Stimulated activated CD8-positive, alpha-beta memory T cell treated with anti-CD3 and anti-CD28 coated beads, Interleukin-15, amount 100 ng/mL, for 1 hour (primary cell): Measurements from ENCODE around the gene ITGA8.

Experiments
- DNase-seq: peaks from one replicate; pipeline ENCODE4 v3.0.0-alpha.2; 2020; ENCODE audit warnings: low read depth

Gene ITGA8

DNA sequence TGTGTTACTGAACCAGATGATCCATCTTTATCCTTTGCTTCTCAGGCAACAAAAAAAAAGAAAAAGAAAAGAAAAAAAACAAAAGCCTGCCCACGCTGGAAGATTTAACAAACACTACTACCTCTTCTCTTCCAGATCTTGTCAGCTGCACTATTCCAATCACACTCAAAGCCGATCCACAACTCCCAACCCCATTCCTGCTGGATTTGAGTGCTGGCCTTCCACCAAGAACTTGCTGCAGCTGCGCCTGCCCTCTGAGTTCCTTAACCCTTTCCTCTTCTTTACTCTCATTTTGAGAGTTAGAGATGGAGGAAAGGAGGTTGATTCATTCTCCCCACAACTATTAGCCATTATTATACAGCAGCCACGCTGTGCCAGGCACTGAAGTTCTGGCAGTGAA, 16.0 kb upstream of the ITGA8 start:
- DNase-seq = no peak

DNA sequence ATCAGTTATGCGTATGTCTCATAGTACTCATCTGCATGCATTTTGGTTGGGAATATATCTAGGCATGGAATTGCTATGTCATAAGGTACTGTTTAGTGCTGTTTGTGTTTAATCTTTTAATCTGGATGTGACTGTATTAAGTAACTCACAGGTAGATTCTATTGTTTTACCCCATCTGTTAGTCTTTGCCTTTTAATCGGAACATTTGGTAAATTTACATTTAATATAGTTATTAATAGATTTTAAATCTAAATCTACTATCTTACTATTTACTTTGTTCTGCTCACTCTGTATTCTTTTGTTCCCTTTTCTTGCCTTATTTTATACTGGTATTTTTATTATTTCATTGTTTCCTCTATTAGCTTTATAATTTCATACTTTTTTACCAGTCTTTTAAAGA, 10.6 kb upstream of the ITGA8 start:
- no peak for DNase-seq

DNA sequence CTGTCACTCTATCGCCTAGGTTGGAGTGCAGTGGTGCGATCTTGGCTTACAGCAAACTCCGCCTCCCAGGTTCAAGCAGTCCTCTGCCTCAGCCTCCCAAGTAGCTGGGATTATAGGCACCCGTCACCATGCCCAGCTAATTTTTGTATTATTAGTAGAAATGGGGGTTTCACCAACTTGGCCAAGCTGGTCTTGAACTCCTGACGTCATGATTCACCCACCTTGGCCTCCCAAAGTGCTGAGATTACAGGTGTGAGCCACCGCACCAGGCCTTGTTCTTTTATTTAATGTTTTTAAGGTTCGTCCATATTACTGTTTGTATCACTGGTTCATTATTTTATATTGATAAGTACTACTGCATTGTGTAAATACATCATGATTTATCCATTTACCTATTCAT, 10.2 kb upstream of the ITGA8 start:
- no peak for DNase-seq

DNA sequence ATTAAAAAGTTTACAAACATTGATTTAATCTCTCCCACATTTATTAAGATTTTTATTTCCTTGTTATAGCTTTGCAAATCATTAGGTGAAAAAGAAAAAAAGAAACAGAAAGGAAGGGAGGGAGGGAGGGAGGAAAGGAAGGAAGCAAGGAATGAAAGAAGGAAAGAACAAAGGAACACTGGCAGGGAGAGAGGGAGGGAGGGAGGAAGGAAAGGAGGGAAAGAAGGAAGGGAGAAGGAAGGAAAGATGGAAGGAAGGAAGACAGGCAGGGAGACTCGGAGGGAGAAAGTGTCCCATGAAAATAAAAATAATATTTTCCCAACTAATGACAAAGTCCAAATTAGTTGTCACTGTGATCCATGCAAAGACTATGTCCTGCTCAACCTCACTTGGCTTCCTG, 6.3 kb upstream of the ITGA8 start:
- no peak for DNase-seq

DNA sequence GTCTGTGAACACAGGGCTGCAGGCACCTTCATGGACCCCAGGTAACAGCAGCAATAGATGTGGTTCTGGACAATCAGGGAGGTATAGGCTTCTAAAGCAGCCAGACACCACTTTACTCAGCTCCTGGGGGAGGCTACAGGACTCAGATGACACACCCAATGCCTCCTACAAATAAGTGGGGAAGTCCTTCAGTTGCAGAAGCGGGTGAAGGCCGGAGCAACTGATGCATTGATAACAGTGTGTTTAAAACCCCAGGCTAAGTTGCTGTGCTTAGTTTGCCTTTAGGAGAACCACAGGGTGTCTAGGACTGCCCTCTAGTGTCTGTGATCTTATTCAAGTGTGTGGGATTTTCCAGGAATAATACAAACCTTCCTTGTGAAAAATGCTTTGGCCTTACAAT, 5.9 kb upstream of the ITGA8 start:
- DNase-seq = no peak

DNA sequence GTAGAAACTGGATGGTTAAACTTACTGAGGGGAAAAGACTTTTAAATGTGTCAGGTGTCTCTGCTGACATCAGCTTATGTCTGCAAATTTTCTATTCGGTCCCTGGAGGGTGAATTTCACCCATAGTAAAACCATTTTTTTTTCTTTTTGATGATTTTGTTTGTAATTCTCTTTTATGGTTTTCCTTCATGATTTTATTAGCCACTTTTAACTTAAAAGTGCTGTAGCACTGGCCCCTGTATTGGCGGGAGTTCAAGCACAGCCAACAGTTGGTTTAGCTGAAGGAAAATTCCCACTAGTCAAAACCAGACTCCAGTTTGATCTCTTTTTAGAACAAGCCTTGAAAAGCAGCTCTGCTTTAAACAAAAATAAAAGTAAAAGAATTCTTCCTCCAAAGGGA, 5.0 kb upstream of the ITGA8 start:
- no peak for DNase-seq

DNA sequence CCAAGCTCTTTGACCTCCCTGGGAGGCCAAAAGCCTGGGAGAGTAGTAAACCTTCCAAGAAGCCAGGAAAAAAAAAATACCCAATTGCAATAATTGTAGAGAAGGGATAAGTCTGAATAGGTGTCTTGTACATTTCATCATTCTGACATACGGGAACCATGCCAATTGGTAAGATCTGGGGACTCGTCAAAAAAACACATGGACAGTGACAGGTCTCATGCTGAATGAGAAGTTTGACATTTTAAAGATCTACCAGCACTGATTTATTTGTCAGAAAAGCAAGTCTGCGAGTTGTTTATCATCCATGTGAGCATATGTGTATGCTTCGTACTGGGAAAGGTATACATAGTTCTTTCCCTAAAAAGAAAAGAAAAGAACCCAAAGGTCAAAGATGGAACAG, 4.1 kb upstream of the ITGA8 start:
- no peak for DNase-seq

DNA sequence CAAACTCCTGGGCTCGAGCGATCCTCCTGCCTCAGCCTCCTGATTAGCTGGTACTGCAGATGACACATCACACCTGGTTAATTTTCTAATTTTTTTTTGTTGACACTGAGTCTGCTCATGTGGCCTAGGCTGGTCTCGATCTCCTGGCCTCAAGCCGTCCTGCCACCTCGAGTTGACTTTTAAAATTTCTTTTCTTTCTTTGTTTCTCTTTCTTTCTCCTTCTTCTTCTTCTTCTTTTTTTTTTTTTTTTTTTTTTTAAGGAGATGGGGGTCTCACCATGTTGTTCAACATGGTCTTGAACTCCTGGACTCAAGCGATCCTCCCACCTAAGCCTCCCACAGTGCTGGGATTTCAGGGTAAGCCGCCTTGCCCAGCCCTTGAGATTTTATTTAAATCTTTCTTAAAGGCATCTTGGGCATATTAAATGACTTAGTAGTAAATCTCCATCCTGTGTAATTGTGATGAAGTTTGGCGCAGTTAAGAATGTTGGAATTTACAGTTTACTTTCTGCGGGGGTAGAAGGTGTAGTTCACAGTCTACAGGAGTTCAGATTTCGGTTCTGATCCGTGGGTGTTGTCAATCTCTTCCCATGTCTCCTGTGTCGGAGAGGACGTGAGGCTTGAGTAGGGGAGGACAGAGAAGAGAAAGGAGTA, 1.0 kb upstream of the ITGA8 start:
- DNase-seq = no peak

DNA sequence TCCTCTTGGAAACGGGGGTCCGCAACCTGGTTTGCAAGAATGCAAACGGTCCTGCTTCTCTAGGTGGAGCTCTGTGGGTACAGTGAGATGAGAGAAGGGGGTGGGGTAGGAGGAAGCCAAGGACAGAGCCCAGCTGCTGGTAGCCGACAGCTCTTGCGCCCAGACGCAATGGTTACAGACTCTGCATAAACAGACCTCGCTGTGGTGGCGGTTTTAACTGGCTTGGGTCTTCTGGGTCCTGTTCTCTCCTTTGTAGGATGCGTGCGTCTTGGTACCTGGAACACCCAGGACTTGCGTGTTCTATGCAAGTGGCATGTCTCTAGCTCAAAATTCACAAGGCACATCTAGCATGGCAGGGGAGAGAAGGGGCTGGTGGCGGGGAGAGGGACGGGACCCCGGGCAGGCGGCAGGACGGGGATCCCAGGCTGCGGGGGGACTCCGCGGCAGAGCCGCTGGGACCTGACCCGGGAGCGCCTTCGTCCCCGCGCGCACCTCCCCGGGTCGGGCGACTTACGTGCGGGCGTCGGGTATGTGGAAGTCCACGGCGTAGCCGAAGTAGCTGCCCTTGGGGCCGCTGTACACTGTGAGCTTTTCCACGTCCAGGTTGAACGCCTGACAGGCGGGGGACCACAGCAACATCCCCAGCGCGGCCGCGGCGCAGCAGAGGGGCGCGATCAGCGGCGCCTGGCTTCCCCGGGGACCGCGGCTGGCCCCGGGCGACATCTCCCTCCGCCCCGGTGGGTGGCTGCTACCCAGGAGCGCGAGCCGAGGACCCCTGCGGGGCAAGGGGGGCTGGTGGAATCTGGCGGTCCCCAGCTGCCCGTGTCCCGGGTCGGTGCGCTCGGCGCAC, 448 bp downstream of the ITGA8 start:
- DNase-seq = no peak

DNA sequence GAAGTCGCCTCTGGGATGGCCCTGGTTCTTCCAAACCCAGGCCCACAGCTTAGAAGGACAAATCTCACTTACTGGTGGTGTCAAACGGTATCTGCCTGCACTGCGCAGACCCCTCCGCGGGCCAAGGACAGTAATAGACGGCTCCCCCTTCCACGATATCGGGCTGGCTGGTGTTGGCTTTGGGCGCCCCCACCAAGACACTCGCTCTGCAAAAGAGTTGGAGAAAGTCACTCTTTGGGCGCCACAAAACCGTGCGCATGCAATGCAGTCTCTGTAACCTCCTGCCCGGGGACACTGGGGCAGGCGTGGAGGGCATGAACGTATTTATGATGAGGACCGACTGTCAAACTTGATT, 1.1 kb downstream of the ITGA8 start:
- DNase-seq = no peak

DNA sequence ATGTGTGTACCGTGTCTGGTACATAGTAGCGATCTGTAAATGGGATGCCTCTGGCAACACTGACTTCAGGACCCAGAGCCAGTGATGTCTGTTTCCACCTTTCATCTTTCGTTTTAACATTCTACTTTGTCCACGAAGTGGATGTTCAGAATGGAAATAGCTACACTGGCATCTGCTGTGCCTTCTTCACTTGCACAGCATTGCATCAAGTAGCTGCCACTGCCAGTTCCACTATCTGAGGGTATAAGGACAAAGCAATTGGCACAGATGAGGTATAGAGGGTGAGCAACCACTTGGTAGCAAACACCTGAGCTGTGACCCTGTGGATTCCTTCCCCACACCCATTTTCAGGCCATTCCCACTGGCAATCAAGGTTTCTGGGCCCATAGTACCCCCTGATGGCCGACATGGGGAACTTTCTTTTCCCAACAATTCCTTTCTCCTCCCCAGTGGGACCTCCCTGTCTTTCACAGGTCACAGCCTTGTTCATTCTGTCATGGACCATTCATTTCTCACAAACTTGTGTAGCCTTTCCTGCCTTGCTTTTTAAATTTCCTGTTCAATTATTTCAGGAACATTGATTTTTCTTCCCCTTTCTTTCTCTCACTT, 4.0 kb downstream of the ITGA8 start:
- DNase-seq = no peak

DNA sequence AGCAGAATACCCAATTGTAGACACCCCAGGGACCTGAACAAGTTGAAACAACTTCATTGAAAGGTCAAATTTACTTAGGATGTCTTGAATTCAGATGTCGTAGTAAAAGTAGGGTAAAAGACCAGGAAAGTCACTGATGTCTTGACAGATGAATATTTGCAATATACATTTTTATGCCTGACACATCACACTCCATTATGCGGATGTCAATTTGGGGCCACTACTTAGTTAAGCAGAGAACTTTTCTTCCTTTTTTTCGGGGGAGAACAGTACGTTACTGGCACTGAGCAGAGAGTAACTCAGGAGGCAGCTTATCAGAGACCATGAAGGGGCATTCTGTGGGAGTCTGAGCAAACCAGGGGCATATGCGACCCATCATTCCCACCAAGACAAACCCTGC, 4.9 kb downstream of the ITGA8 start:
- DNase-seq = no peak

DNA sequence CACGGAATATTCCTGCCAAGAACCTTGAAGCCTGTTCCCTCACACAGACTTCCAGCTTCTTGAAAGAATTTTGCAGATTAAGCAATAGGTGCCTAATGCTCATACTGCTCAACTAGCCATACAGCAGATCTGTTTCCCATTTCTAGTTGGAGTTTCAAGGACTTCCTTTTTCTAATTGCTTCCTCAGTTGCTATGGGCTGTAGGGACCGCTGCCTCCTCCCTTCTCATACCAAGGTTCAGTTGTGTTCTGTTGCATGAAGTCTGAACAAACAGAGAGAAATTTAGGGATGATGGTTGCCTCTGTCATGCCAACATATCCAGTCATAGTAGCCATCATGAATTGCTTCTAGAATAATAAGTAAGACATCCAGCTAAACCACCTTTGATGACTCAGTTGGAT, 6.8 kb downstream of the ITGA8 start:
- no peak for DNase-seq

DNA sequence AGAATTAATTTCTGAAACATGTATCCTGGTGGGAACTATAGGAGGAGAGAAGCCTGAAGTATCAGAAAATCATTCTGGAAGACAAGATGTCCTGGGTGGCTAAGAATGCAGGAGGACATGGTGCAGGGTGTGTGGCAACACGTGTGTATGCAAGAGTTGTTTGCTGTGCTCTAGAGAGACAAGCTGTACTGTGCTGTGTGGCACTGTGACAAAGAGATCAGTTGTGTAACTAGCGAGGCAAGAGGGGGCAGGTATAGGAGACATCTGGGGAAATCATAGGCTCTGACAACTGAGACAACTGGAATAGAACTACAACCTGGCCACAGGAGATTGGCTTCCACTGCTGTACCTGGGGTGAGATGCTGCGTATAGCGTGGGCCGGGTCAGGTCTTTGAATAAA, 9.3 kb downstream of the ITGA8 start:
- no peak for DNase-seq

DNA sequence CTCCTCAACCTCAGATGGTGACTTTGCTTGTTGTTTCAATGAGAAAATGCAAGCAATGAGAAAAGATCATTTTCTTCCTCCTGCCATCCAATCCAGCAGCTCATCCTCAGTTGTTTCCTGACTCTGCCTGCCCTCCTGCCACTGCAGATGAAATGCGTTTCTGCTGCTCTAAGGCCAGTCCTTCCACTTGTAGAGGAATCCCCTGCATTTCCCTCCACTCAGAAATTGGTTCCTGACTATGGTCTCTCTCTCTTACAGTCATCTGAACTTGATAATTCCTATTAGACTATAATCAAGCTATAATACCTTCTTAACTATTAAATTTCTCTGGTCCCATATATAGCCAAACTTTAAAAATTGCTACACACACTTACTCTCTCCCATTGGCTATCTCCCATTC, 14.4 kb downstream of the ITGA8 start:
- DNase-seq = no peak

DNA sequence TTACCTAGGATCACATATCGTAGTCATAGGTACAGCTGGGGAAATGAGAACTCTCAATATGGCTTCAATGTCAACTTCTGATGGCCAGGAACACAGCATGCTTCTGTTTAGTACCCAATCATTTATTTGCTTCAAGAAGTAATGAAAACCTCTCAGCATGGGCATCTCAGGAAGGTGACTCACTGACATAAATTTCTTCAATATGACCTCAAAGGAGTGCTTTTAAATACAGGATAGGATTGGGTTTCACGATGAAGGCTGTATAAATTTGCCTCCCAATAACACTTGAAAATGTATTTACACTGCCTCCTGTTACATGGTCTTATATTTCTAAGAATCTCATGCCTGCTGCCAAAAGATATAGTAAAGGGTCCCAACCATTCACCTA, 15.1 kb downstream of the ITGA8 start:
- no peak for DNase-seq

DNA sequence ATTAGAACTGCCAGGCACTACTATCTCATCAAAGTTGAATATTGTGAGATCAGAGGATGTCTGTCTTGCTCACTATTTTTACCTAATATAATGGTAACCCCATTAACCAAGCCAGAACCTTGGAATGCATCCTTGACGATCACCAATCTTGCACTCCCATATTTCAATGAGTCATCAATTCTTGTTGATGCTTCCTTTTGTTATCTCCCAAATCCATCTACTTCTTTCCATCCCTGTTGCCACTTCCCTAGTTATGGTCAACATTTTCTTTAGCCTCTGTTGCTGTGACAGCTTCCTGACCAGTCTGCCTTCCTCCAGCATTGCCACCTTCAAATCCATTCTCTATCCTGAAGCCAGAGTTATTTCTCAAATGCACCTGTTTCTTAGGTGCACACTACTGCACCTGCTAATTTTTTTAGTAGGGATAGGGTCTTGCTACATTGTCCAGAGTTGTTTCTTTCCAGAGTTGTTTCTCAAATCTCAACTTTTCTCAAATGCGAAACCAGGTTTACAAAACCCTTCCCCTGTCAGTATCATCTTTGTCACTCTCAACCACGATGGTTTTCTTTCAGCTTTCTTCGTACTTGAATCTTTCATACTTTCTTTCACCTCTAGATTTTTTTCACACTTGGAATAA, 15.7 kb downstream of the ITGA8 start:
- no peak for DNase-seq

DNA sequence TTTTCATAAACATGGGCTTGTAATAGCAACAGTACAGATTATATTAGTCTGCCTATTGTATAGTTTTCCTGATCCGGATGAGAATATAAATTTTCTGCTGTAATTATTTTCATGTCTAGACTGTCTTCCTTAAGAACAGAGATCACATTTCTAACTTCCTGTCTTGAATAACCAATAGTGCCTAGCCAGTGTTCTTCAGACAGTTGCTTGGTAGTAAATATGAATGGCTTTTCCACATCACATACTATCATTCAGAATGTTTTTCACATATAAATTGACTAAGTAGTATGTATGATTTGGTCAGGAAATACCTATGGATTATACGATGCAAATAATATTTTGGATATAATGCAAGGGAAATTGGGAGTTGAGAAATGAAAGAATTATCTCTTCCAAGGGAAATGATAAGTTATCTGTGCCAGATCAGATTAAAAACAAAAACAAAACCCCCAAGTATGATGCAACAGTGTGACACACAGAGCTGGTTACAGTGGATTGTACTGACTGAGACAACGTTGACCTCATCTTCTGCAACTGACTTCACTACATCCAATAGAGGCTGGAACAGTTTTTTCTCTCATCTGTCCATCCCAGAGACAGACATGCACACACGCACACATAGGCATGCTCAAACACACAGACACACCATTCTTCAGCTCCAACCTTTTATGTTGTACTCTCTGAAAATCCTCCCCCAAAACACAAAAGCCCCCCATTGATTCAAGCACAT, 16.4 kb downstream of the ITGA8 start:
- DNase-seq = no peak

DNA sequence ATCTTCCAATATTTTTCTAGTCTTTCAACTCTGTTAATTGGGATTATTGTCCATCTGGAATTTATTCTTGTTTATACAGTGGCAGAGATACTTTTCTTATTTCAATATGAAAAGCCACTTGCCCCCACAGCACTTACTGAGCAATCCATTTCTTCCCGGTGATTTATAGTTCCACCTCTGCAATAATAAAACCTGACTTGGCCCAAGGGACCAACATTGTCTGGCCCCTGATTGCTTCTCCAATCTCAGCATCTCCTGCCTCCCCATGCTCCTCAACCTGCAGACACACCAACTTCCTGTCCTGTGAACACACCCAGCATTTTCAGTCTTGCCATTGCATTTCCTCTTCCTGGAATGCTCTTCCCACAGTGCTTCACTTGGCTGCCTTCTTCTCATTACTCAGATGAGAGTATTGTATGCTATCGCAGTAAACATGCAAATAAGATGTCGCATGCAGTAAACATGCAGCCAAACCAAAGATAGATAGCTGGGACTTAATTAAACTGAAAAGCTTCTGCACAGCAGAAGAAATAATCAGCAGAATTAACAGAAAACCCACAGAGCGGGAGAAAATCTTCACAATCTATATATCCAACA, 19.5 kb downstream of the ITGA8 start:
- no peak for DNase-seq

DNA sequence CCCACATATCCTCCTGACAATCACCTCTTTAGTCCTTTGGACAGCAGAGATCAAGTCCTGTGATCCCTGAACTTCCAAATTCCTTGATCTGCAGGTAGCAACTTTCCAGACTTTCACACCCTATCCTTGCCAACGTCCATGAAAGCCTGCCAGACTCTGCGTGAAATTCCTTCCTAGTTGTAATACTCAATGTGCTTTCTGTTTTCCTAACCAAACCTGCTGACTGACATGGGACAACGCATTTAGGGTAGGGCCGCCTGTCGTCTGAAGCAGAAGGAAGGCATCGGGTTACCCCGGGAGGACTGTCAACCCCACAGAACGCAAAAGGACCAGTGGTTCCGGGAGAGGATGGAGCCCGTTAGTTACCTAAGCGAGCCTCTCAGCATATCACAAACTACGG, 23.9 kb downstream of the ITGA8 start:
- DNase-seq = no peak

DNA sequence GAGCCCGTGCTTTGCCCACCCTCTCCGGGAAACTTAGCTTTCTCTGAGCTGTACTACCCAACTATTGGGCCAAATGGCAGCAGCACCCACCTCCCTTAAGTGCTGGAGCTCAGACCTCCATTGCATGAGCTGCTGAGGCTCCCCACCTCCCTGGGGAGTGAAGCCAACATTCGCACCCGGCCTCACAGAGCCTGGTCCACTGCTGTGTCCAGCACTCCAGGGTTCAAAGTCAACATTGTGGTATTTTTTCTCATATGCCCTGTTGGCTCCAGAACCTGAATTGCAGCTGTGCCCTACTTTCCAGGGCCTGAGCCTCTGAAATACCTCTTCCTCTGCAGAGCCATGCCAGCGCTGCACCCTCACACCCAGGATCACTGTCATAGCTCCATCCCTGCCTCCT, 29.7 kb downstream of the ITGA8 start:
- DNase-seq = no peak

DNA sequence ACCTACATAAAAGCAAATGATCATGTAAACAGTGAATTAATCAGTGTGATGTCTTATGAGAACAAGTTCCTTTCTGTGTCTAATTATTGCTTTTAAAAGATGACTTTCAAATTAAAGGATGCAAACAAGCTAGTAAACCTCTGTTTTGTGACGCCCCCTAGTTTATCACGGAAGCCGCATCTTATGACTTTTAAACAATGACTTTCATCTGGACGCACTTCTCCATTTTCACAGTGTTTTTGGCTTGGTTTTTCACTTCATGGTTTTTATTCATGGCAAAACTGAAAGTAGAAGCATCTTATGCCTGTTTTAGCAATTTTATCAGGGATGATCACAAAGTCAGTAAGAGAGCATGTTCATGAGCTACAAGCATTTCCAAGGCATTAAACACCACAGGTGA, 35.0 kb downstream of the ITGA8 start:
- DNase-seq = no peak
